Endothelial cell (in vitro differentiated cells): ENCODE data around the gene PTPRK. TPM values are rescaled to one million over a fixed set of nuclear protein-coding genes. Genes with fewer than 3 reads are reported as not detected.
A peak's percentile ranks its signal among the peaks of the same experiment; 100 is the strongest.

ENCODE experiments used
- DNase-seq: peaks from one replicate; pipeline ENCODE4 v3.0.0; 2021; ENCODE audit warnings: low spot score
- H3K27ac Mint-ChIP-seq: one replicate; pipeline ENCODE4 v1.8.0; 2021; ENCODE audit warnings: mixed read lengths, inconsistent platforms; ENCODE audit not compliant: unreplicated experiment
- H3K27me3 Mint-ChIP-seq: one replicate; pipeline ENCODE4 v1.8.0; 2021; ENCODE audit warnings: mild to moderate bottlenecking, moderate library complexity, mixed read lengths, inconsistent platforms; ENCODE audit not compliant: unreplicated experiment
- H3K36me3 Mint-ChIP-seq: one replicate; pipeline ENCODE4 v1.8.0; 2021; ENCODE audit warnings: mild to moderate bottlenecking, low read depth, mixed read lengths, inconsistent platforms; ENCODE audit not compliant: unreplicated experiment
- H3K4me1 Mint-ChIP-seq: one replicate; pipeline ENCODE4 v1.8.0; 2021; ENCODE audit warnings: mild to moderate bottlenecking, mixed read lengths, inconsistent platforms; ENCODE audit not compliant: unreplicated experiment
- H3K4me3 Mint-ChIP-seq: one replicate; pipeline ENCODE4 v1.8.0; 2021; ENCODE audit warnings: mild to moderate bottlenecking, mixed read lengths, inconsistent platforms; ENCODE audit not compliant: unreplicated experiment
- H3K9me3 Mint-ChIP-seq: one replicate; pipeline ENCODE4 v1.8.0; 2021; ENCODE audit warnings: mixed read lengths, inconsistent platforms; ENCODE audit not compliant: unreplicated experiment
- CTCF ChIP-seq: fragments of 200-600 bp; sonication (generic); IDR thresholded peaks from one replicate; pipeline ENCODE4 v1.5.0; 2021; ENCODE audit warnings: antibody characterized with exemption; ENCODE audit not compliant: unreplicated experiment
- total RNA-seq: library from RNA; stranded (reverse); fragmentation: NEBNext Ultra II Directional; extraction: Animal tissue kit (Norgen Biotek cat#: 25700); gene quantifications from one replicate; pipeline ENCODE4 v1.2.1, GENCODE V29; 2021; ENCODE audit not compliant: unreplicated experiment

Gene PTPRK
- total RNA-seq, 1 donor from 2014 or later: 47.3 TPM

- Mint-ChIP-seq H3K4me1 (peaks cover 54% of the 10 kb centered on the region), H3K4me3 (no peak overlapping the region), H3K36me3 (no peaks in the 10 kb centered on the region), H3K27ac (peak overlapping the region; percentile 44), H3K27me3 (peaks cover 3% of the 10 kb centered on the region), H3K9me3 (no peaks in the 10 kb centered on the region)
- no peak for TF ChIP-seq CTCF
- DNase-seq: no peak
Measured at GRCh38 chr6:128493877-128494276, 26.5 kb downstream of the PTPRK start.

- Mint-ChIP-seq H3K36me3 (no peaks in the 10 kb centered on the region), H3K27ac (peak overlapping the region; percentile 92), H3K27me3 (peaks cover 3% of the 10 kb centered on the region), H3K9me3 (no peaks in the 10 kb centered on the region), H3K4me1 (peaks cover 42% of the 10 kb centered on the region), H3K4me3 (no peak overlapping the region)
- no peak for DNase-seq
- TF ChIP-seq CTCF: no peak
Measured at GRCh38 chr6:128492386-128492785, 28.0 kb downstream of the PTPRK start.

GRCh38 chr6:128491610-128492206, 28.7 kb downstream of the PTPRK start:
- no peak for DNase-seq
- H3K9me3 Mint-ChIP-seq: no peaks in the 10 kb centered on the region
- H3K4me3 Mint-ChIP-seq: no peak overlapping the region
- peaks cover 44% of the 10 kb centered on the region for H3K4me1 Mint-ChIP-seq
- no peaks in the 10 kb centered on the region for H3K36me3 Mint-ChIP-seq
- H3K27me3 Mint-ChIP-seq: peaks cover 3% of the 10 kb centered on the region
- H3K27ac Mint-ChIP-seq: peak overlapping the region; percentile 92
- no peak for TF ChIP-seq CTCF

- H3K27me3 Mint-ChIP-seq: peaks cover 3% of the 10 kb centered on the region
- H3K4me3 Mint-ChIP-seq: no peak overlapping the region
- no peaks in the 10 kb centered on the region for H3K36me3 Mint-ChIP-seq
- DNase-seq: no peak
- H3K4me1 Mint-ChIP-seq: peaks cover 47% of the 10 kb centered on the region
- H3K27ac Mint-ChIP-seq: peak overlapping the region; percentile 92
- no peaks in the 10 kb centered on the region for H3K9me3 Mint-ChIP-seq
- TF ChIP-seq CTCF: no peak
Measured at GRCh38 chr6:128491100-128491581, 29.3 kb downstream of the PTPRK start.

GRCh38 chr6:128487746-128488145, 32.7 kb downstream of the PTPRK start:
- TF ChIP-seq CTCF: no peak
- DNase-seq: no peak
- Mint-ChIP-seq H3K36me3 (no peaks in the 10 kb centered on the region), H3K4me3 (no peak overlapping the region), H3K27ac (no peak overlapping the region), H3K9me3 (no peaks in the 10 kb centered on the region), H3K4me1 (peaks cover 40% of the 10 kb centered on the region), H3K27me3 (no peaks in the 10 kb centered on the region)
